Thymus (tissue), 11 donors: ENCODE measurements around the gene EGFR. TPM values are rescaled to one million over a fixed set of nuclear protein-coding genes. Genes with fewer than 3 reads are reported as not detected.

ENCODE experiments used
- DNase-seq, 9 donors: peaks; one replicate each; pipeline ENCODE4 v3.0.0-alpha.2; 2013; ENCODE audit warnings: low spot score in 9 of 9, low read depth in 6 of 9, missing footprints in 1 of 9
- H3K27ac ChIP-seq, 2 donors: one replicate each; pipeline ENCODE4 v1.5.1; 2013; ENCODE audit warnings: control low read depth in 1 of 2, low read depth in 1 of 2, low read length in 1 of 2, mild to moderate bottlenecking in 1 of 2, moderate library complexity in 1 of 2
- H3K27me3 ChIP-seq, 2 donors: one replicate each; pipeline ENCODE4 v1.5.1; 2013; ENCODE audit warnings: low read length in 1 of 2; ENCODE audit not compliant: control insufficient read depth in 2 of 2, insufficient read depth in 1 of 2
- H3K36me3 ChIP-seq, 2 donors: one replicate each; pipeline ENCODE4 v1.5.1; 2013; ENCODE audit warnings: low read length in 1 of 2, mild to moderate bottlenecking in 1 of 2, moderate library complexity in 1 of 2; ENCODE audit not compliant: control insufficient read depth in 2 of 2, insufficient read depth in 2 of 2
- H3K4me1 ChIP-seq, 2 donors: one replicate each; pipeline ENCODE4 v1.5.1; 2013; ENCODE audit warnings: low read length in 2 of 2; ENCODE audit not compliant: control insufficient read depth in 2 of 2, insufficient read depth in 2 of 2
- H3K4me3 ChIP-seq, 2 donors: one replicate each; pipeline ENCODE4 v1.5.1; 2013; ENCODE audit warnings: low read length in 2 of 2, control low read depth in 1 of 2, mild to moderate bottlenecking in 1 of 2
- H3K9me3 ChIP-seq, 2 donors: one replicate each; pipeline ENCODE4 v1.5.1; 2013; ENCODE audit warnings: low read length in 1 of 2, mild to moderate bottlenecking in 1 of 2; ENCODE audit not compliant: control insufficient read depth in 2 of 2, insufficient read depth in 1 of 2
- WGBS: extraction: QIAGEN DNeasy Blood & Tissue Kit; methylation state at CpG from one replicate; pipeline ENCODE4 v1.1.7; 2013; 5-methylcytosine and 5-hydroxymethylcytosine counted together
- polyA plus RNA-seq: library from polyadenylated mRNA; stranded (reverse); fragments of 200-250 nt; gene quantifications from one replicate; pipeline ENCODE4 v1.2.3, GENCODE V29; 2013
- total RNA-seq: library from RNA; stranded (reverse); fragments of 120-200 nt; gene quantifications from one replicate; pipeline ENCODE4 v1.2.4, GENCODE V29; 2013
- donor health status: healthy.

The EGFR gene
- total and polyA plus RNA-seq, 2 donors: 14.2 to 19.5 TPM

DNA sequence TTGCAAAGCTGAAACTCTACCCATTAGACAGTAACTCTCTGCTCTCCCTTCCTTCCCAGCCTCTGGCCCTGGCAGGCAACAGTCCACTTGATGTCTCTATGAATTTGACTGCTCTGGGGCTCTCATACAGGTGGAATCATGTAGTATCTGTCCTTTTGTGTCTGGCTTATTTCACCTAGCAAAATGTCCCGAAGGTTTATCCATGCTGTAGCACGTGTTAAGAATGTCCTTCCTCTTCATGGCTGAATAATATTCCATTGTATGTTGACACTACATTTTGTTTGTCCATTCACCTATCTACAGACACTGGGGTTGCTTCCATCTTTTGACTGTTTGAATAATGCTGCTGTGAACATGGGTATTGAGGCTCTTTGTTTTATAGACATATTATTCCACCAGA lies 128.9 kb downstream of the EGFR start:
- WGBS: 85% methylated on average over 2 of the region's 2 CpGs
- H3K27me3 ChIP-seq: no peaks in the 10 kb centered on the region
- no peak for DNase-seq
- no peaks in the 10 kb centered on the region for H3K36me3 ChIP-seq
- no peak overlapping the region for H3K4me3 ChIP-seq
- H3K27ac ChIP-seq: no peak overlapping the region
- no peaks in the 10 kb centered on the region for H3K9me3 ChIP-seq
- H3K4me1 ChIP-seq: no peaks in the 10 kb centered on the region

- Histone ChIP-seq H3K27me3 (no peaks in the 10 kb centered on the region), H3K27ac (no peak overlapping the region), H3K9me3 (no peaks in the 10 kb centered on the region), H3K36me3 (no peaks in the 10 kb centered on the region), H3K4me3 (no peak overlapping the region), H3K4me1 (no peaks in the 10 kb centered on the region)
- no peak for DNase-seq
- 82% methylated on average over 3 of the region's 3 CpGs for WGBS
Measured at GRCh38 chr7:55148571-55148970, 129.8 kb downstream of the EGFR start.

DNA sequence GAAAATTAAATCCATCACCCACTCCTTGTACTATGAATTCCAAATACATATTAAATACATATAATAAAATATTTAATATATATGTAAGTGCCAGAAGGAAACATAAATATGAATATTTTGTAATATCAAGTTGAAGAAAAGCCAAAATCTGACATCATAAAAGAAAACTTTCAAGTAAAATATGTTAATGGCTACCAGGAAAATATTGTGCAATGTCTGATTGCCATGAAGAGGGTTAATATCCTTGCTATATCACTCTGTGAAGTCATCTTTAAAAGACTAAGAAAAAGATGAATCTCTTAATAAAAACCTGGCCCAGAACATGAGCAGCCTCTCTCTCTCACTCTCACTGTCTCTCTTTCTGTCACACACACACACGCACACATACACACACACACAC lies 130.2 kb downstream of the EGFR start:
- Histone ChIP-seq H3K27ac (no peak overlapping the region), H3K4me1 (no peaks in the 10 kb centered on the region), H3K9me3 (no peaks in the 10 kb centered on the region), H3K4me3 (no peak overlapping the region), H3K36me3 (no peaks in the 10 kb centered on the region), H3K27me3 (no peaks in the 10 kb centered on the region)
- WGBS: 89% methylated on average over 1 of the region's 1 CpG
- no peak for DNase-seq

GRCh38 chr7:55150166-55150565 lies 131.3 kb downstream of the EGFR start:
- H3K27ac ChIP-seq: no peak overlapping the region
- no peaks in the 10 kb centered on the region for H3K4me1 ChIP-seq
- DNase-seq: no peak
- WGBS: 94% methylated on average over 13 of the region's 13 CpGs
- H3K27me3 ChIP-seq: no peaks in the 10 kb centered on the region
- H3K4me3 ChIP-seq: no peak overlapping the region
- no peaks in the 10 kb centered on the region for H3K36me3 ChIP-seq
- H3K9me3 ChIP-seq: no peaks in the 10 kb centered on the region

DNA sequence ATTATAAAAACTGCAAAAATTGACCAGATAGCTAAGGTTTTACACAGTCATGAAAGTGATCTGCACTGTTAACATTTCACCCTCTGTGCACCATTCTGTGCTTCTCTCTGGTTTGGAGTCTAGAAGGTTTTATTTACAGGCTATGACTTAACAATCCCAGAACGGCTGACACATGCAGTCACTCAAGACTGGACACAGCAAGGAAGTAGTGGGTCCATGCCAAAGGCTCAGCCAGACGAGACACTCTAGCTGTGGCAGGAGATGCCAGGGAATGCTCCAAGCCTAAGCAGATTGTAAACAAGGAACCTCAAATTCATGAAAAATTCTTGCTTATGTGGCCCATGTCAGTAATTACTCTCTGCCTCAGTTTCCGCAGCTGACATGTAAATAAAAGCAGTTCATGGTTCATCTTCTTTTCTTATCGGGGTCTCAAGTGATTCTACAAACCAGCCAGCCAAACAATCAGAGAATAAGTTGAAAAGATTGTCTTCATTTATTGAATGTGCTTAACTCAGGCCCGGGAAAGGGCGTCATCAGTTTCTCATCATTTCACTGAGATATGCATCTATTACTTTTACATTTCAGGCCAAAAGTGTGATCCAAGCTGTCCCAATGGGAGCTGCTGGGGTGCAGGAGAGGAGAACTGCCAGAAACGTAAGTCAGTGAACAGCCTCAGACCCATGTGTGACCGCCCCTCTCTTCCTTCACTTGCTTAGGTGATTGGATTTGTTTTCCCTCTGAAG lies 132.1 kb downstream of the EGFR start:
- no peaks in the 10 kb centered on the region for H3K9me3 ChIP-seq
- no peaks in the 10 kb centered on the region for H3K4me1 ChIP-seq
- no peak overlapping the region for H3K27ac ChIP-seq
- WGBS: 93% methylated on average over 8 of the region's 8 CpGs
- H3K36me3 ChIP-seq: no peaks in the 10 kb centered on the region
- no peaks in the 10 kb centered on the region for H3K27me3 ChIP-seq
- no peak overlapping the region for H3K4me3 ChIP-seq
- no peak for DNase-seq

GRCh38 chr7:55152516-55152915 lies 133.7 kb downstream of the EGFR start:
- no peak overlapping the region for H3K27ac ChIP-seq
- 94% methylated on average over 6 of the region's 6 CpGs for WGBS
- no peak for DNase-seq
- H3K27me3 ChIP-seq: peaks cover 0 to 4% of the 10 kb centered on the region in 2 donors
- H3K4me1 ChIP-seq: no peaks in the 10 kb centered on the region
- no peaks in the 10 kb centered on the region for H3K36me3 ChIP-seq
- H3K4me3 ChIP-seq: no peak overlapping the region
- H3K9me3 ChIP-seq: no peaks in the 10 kb centered on the region

GRCh38 chr7:55154096-55154495 lies 135.3 kb downstream of the EGFR start:
- H3K4me1 ChIP-seq: no peaks in the 10 kb centered on the region
- H3K36me3 ChIP-seq: no peaks in the 10 kb centered on the region
- no peaks in the 10 kb centered on the region for H3K9me3 ChIP-seq
- no peak for DNase-seq
- WGBS: 98% methylated on average over 10 of the region's 10 CpGs
- no peak overlapping the region for H3K4me3 ChIP-seq
- no peak overlapping the region for H3K27ac ChIP-seq
- H3K27me3 ChIP-seq: peaks cover 0 to 4% of the 10 kb centered on the region in 2 donors

DNA sequence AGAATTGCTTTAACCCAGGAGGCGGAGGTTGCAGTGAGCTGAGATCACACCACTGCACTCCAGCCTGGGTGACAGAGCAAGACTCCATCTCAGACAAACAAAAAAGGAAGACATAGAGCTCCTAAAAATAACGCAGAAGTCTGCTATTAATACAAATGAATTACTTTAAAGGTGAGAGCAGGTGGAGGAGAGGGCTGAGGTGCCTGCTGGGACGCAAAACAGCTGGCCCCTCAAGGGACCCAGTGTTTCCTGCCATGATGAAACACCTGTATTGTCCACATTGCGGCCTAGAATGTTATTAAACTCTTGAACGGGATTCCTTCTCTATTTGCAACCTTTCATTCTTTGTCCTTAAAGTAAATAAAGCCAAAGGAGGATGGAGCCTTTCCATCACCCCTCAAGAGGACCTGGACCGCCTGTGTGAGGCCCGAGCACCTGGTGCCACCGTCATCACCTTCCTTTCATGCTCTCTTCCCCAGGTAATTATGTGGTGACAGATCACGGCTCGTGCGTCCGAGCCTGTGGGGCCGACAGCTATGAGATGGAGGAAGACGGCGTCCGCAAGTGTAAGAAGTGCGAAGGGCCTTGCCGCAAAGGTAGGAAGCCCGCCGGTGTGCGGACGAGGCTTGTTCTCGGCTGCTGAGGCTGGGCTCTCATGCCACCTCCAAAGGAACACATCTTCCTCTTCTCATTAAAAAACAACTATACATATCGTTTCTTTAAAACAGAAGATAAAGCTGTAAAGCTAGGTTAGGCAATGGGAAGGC lies 136.7 kb downstream of the EGFR start:
- WGBS: 94% methylated on average over 24 of the region's 24 CpGs
- no peak for DNase-seq
- no peaks in the 10 kb centered on the region for H3K4me1 ChIP-seq
- no peaks in the 10 kb centered on the region for H3K36me3 ChIP-seq
- no peak overlapping the region for H3K27ac ChIP-seq
- H3K4me3 ChIP-seq: no peak overlapping the region
- H3K9me3 ChIP-seq: no peaks in the 10 kb centered on the region
- H3K27me3 ChIP-seq: peaks cover 0 to 4% of the 10 kb centered on the region in 2 donors

DNA sequence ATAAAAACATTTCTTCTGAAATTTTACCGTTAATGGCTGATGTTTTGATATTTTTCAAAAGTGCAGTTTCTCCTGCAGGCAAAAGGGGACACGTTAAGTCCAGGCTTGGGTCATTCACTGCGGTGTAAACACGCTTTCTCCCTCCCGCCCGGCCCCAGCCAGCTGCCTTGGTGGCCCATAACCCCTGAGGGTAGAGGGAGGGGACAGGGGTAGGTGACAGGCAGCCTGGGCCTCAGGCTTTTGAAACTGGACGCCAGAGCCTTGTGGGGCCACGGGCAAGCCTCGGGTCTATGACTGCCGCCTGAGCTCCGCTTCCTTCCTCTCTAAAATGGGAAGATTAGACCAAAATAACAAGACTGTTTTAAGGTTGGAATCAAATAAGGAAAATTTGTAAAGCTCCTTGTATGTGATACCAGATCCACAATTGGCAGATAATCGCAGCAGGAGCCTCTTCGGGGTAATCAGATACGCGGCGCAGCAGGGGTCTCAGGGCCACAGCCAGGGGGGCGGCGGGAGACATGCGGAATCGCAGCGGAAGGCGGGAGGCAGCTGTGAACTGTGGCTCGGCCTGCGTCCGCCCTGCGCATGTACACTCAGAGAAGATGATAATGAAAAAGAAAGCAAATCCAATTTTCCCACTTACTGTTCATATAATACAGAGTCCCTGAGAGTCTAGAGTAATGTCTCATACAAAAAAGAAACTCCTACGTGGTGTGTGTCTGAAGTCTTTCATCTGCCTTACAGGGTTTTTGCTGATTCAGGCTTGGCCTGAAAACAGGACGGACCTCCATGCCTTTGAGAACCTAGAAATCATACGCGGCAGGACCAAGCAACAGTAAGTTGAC lies 138.3 kb downstream of the EGFR start:
- Histone ChIP-seq H3K27me3 (peaks cover 0 to 4% of the 10 kb centered on the region in 2 donors), H3K36me3 (no peaks in the 10 kb centered on the region), H3K9me3 (no peaks in the 10 kb centered on the region), H3K4me3 (no peak overlapping the region), H3K27ac (no peak overlapping the region), H3K4me1 (no peaks in the 10 kb centered on the region)
- WGBS: 62% methylated on average over 30 of the region's 30 CpGs
- no peak for DNase-seq
